CD4-positive, alpha-beta T cell treated with Interleukin-17A for 4 hours (primary cell): ENCODE data around the gene CEP128.

ENCODE experiments used
- DNase-seq: peaks from one replicate; pipeline ENCODE4 v3.0.0-alpha.2; 2020; ENCODE audit warnings: mixed read lengths

CEP128 gene

GRCh38 chr14:80868260-80868659 lies 73.3 kb downstream of the CEP128 start:
- no peak for DNase-seq

- no peak for DNase-seq
These were observed 73.7 kb downstream of the CEP128 start for GRCh38 chr14:80867798-80868197.

GRCh38 chr14:80867091-80867490 lies 74.4 kb downstream of the CEP128 start:
- DNase-seq, result no peak

DNA sequence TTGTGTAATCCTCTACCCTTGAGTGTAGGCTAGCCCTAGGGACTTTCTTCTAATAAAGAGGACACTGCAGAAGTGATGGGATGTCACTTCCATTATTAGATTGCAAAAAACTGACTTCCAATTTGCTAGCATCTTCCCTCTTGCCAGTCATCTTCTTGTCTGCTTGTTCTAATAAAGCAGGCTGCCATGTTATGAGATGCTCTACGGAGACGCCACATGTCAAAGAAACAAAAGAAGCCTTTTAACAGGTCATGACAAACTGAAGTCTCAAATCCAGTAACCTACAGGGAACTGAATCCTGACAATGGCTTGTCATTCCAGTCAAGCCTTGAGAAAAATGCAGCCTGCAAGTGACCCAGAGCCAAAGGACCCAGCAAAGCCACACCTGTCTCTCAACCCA lies 76.0 kb downstream of the CEP128 start:
- DNase-seq, result no peak

DNA sequence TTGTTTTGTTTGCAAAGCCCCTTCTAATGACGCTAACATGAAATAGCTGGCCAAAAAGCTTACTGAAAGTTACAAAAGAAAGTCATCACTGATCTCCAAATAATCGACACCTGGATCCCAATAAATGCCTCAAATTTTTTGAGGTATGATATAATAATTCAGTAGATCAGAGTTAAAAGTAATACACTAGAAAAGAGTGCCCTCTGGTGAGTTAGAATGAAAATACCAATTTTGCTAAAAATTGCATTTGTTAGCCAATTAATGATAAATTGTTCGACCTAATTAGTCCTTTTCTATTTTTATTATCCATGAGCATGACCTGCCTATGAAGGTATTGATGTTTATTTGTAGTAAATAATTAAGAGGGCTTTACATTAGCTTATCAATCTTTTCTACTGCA lies 78.6 kb downstream of the CEP128 start:
- no peak for DNase-seq

DNA sequence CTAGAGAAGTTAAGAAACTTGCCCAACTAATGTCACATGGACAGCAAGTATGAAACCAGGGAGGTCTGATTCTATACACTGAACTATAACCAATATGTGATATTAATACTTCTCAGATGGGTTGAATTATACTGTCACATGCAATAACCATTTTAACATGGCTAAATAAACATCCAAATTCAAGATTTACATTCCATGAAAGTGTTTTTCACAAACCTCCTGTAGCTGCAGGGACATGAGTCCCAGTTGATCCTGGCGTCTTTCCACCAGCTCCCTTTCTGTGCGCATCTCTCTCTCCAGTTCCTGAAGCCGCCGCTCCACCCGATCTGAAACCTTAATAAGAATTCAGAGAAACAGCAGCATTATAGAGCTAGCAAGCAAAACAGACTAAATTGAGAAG lies 79.0 kb downstream of the CEP128 start:
- no peak for DNase-seq

GRCh38 chr14:80850197-80850814 lies 91.2 kb downstream of the CEP128 start:
- no peak for DNase-seq

- no peak for DNase-seq
These were observed 94.5 kb downstream of the CEP128 start for GRCh38 chr14:80847070-80847469.

- no peak for DNase-seq
These were observed 95.7 kb downstream of the CEP128 start for GRCh38 chr14:80845856-80846255.

- DNase-seq, result no peak
These were observed 96.7 kb downstream of the CEP128 start for GRCh38 chr14:80844872-80845271.

GRCh38 chr14:80839743-80840142 lies 101.8 kb downstream of the CEP128 start:
- no peak for DNase-seq

DNA sequence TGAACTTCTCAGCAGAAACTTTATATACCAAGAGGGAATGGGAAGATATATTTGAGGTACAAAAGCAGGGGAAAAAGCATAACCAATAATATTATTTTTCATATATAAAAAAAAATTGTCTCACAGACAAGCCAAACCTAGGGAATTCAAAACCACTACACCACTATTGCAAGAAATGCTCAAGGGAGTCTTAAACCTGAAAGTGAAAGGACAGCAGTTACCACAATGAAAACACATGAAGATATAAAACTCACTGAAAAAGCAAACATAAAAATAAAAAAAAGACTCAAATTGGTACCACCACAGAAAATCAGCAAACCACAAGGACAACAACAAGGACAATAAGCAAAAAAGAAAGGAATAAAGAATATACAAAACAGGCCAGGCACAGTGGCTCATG lies 131.9 kb downstream of the CEP128 start:
- DNase-seq, result no peak

DNA sequence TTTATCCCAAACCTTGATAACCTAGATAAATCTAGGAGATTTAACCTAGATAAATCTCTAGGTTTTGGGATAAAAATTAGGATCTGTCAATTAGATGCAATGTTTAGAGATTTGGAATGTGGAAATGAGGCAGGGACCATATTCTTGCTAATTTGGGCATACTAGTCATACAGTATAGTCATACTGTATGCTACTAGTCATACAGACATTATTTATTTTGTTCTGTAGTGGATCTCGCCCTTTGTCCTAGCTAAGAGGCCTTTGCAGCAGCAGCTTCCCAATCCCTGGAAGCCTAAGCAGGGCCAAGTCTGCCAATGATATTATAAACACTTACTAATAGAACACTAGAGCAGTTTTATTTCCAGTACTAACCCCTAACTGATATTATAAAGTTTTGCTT lies 136.4 kb downstream of the CEP128 start:
- DNase-seq, result no peak

GRCh38 chr14:80798878-80799277 lies 142.7 kb downstream of the CEP128 start:
- DNase-seq, result no peak

GRCh38 chr14:80798211-80798610 lies 143.3 kb downstream of the CEP128 start:
- no peak for DNase-seq

DNA sequence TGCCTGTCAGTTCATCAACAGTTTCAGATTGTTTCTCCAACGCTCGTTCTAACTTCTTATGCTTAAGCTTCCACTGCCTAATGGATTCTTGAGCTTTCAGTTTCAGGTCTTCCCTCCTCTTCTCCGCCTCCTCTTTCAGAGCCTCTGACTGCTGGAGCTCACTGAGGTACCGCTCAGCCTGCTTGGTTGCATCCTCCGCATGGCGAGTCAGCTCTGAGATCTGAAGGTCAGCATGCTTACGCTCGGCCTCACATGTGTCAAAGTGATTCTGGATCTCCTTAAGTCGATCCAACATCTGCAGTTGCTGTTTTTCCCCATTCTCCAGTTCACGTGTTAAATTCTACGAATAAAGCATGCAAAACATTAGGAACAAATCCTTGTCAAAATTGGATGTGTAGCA lies 148.8 kb downstream of the CEP128 start:
- no peak for DNase-seq

GRCh38 chr14:80787876-80788275 lies 153.7 kb downstream of the CEP128 start:
- DNase-seq, result no peak

GRCh38 chr14:80784820-80785219 lies 156.7 kb downstream of the CEP128 start:
- DNase-seq, result no peak

DNA sequence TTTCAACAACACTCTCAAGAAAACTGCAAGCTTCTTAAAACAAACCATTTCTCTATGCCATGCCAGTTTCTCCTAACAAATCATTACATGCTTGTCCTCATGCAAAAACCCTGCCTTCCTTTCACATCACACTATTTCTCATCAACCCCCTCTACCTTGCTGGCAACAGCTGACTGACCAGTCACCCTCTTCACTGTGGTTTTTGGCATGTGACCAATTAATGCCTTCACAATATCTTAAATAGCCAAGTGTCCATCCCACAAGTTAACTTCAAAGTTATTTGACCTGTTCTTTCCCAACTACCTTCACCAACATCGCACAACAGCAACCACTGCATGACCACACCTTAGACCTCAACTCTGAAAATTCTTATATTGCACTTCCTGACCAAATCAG lies 159.6 kb downstream of the CEP128 start:
- no peak for DNase-seq

DNA sequence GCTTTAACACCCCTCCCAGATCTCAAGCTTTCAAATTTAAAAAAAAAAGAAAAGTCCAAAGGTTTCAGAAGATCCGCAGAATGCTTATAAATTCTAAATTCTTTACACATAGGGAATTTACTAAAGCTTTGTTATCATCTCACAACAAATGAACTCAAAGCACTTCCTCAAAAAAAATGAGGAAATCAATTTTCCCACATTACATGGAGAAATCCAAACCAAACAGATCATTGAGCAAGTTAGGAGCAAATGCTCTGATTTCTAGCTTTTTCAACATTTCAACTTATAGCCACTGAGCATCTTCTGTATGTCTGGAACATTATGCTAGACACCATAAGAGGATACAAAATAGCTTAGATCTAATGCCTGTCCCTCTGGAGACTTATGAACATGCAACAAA lies 161.0 kb downstream of the CEP128 start:
- DNase-seq, result no peak

DNA sequence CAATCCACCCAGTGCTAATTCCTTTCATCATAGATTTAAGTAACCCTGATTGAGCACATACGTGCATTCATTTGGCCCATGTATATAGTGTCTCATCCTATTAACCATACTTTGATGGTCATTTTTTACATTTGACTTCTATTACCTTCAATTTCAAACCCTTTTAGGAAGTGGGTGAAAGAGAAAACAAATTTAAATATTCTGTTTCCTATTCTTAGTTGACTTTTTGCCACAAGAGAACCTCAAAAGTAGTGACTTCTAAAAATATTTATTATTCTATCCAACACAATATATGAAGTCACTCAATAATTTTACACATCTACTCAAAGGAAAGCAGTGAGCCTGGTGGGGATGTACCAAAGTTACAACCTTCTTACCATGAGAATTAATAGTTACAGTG lies 164.9 kb downstream of the CEP128 start:
- no peak for DNase-seq

- no peak for DNase-seq
These were observed 165.4 kb downstream of the CEP128 start for GRCh38 chr14:80776186-80776585.

- DNase-seq, result no peak
These were observed 169.0 kb downstream of the CEP128 start for GRCh38 chr14:80772504-80772903.

DNA sequence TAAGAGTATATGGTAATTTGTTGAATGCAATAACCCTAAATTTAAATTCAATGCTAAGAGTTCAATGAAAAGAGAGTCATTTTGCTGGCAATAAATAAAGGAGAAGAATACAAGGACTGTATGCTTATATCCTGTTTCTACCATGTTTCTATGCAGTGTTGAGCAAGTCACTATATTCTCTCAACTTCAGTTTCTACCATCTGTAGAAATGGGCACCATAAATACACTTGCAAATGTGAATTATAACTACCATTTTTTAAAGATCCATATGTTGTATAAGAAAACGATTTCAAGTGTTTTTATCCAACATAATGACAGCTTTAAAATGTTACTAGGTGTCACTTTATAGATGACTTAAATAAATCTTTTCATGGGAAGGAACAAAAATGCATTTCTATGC lies 170.3 kb downstream of the CEP128 start:
- DNase-seq, result no peak

GRCh38 chr14:80770114-80770908 lies 171.2 kb downstream of the CEP128 start:
- no peak for DNase-seq
